ENCODE results near the gene RAB9B. TPM values are rescaled to one million over a fixed set of nuclear protein-coding genes. Genes with fewer than 3 reads are reported as not detected.

RAB9B gene
- polyA plus RNA-seq, 1 donor (not counting 4 experiments of a cell fraction or from before 2014, with no cell fraction given): 0.28 TPM

DNA sequence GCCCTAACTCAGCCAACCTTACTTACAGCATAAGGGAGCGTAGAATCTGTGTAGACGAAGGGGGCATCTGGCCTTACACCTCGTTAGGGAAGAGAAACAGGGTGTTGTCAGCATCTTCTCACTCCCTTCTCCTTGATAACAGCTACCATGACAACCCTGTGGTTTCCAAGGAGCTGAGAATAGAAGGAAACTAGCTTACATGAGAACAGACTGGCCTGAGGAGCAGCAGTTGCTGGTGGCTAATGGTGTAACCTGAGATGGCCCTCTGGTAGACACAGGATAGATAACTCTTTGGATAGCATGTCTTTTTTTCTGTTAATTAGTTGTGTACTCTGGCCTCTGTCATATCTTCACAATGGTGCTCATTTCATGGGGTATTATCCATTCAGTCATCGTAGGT, 40.8 kb downstream of the RAB9B start:
- Histone ChIP-seq H3K9ac (ENCODE audit: control insufficient read depth, extremely low read depth, insufficient read depth, low read length) (no peak overlapping the region), H3K27me3 (ENCODE audit: control insufficient read depth, extremely low read depth, insufficient read depth, low read length) (peaks cover under 1% of the 10 kb centered on the region), H3K9me1 (ENCODE audit: control insufficient read depth, extremely low read depth, insufficient read depth, low read length) (no peaks in the 10 kb centered on the region), H3K9me3 (ENCODE audit: control insufficient read depth, low read depth, low read length) (no peaks in the 10 kb centered on the region), H3K79me2 (ENCODE audit: control insufficient read depth, insufficient read depth, low read length) (no peaks in the 10 kb centered on the region), H3K36me3 (ENCODE audit: control insufficient read depth in 2 of 2, extremely low read depth in 1 of 2, insufficient read depth in 2 of 2, low read length in 2 of 2) (no peaks in the 10 kb centered on the region), H3K4me3 (ENCODE audit: control insufficient read depth in 2 of 3, extremely low read depth in 1 of 3, insufficient read depth in 2 of 3, low read depth in 1 of 3, low read length in 3 of 3) (no peak overlapping the region), H3K4me1 (ENCODE audit: control insufficient read depth, extremely low read depth, insufficient read depth, low read length) (peaks cover 16% of the 10 kb centered on the region), H3K27ac (ENCODE audit: control insufficient read depth, insufficient read depth, low read length) (no peak overlapping the region), H2AFZ (ENCODE audit: control insufficient read depth, low read length) (no peak overlapping the region), H3K4me2 (ENCODE audit: control insufficient read depth, extremely low read depth, insufficient read depth, low read depth, low read length) (no peak overlapping the region), H4K20me1 (ENCODE audit: control insufficient read depth, extremely low read depth, insufficient read depth, low read length) (no peaks in the 10 kb centered on the region)
- DNase-seq (ENCODE audit: low read depth, low spot score) (no peak), FAIRE-seq (no peak)
- dilution Hi-C loops (cut with MboI; ENCODE audit: extremely low pct_ligation_motif_present, low sequenced_read_pairs): no loop called here
- TF ChIP-seq, protein P1, sequence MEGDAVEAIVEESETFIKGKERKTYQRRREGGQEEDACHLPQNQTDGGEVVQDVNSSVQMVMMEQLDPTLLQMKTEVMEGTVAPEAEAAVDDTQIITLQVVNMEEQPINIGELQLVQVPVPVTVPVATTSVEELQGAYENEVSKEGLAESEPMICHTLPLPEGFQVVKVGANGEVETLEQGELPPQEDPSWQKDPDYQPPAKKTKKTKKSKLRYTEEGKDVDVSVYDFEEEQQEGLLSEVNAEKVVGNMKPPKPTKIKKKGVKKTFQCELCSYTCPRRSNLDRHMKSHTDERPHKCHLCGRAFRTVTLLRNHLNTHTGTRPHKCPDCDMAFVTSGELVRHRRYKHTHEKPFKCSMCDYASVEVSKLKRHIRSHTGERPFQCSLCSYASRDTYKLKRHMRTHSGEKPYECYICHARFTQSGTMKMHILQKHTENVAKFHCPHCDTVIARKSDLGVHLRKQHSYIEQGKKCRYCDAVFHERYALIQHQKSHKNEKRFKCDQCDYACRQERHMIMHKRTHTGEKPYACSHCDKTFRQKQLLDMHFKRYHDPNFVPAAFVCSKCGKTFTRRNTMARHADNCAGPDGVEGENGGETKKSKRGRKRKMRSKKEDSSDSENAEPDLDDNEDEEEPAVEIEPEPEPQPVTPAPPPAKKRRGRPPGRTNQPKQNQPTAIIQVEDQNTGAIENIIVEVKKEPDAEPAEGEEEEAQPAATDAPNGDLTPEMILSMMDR (optimal IDR thresholded peaks at IDR 0.05 in 1 of 3, IDR thresholded peaks at IDR 0.05 in 1 of 3, conservative IDR thresholded peaks at IDR 0.05 in 1 of 3; ENCODE audit: extremely low read depth in 1 of 3, insufficient read depth in 2 of 3, low read length in 3 of 3): no peak
- no peak for TF ChIP-seq EZH2 (IDR thresholded peaks at IDR 0.05; ENCODE audit: low read length)

DNA sequence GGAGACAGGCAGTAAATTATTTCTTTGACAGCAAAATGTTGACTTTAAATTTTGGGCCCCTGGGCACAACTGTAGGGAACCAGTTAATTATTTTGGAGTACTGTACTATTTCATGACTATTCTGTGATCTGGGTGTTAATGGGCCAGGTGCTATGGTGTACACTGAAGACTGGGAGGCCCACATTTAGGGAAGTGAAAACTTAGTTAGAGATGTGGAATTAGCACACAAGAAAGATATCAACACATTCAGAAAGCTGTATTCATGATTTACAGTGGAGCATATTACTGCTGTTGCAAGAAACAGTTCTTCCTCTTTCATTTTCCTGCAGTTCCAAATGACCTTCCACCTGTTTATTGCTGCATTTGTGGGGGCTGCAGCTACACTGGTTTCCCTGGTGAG, 43.1 kb downstream of the RAB9B start:
- Histone ChIP-seq H4K20me1 (ENCODE audit: control insufficient read depth, extremely low read depth, insufficient read depth, low read length) (no peaks in the 10 kb centered on the region), H3K4me1 (ENCODE audit: control insufficient read depth, extremely low read depth, insufficient read depth, low read length) (peaks cover 16% of the 10 kb centered on the region), H3K9me1 (ENCODE audit: control insufficient read depth, extremely low read depth, insufficient read depth, low read length) (no peaks in the 10 kb centered on the region), H3K4me3 (ENCODE audit: control insufficient read depth in 2 of 3, extremely low read depth in 1 of 3, insufficient read depth in 2 of 3, low read depth in 1 of 3, low read length in 3 of 3) (no peak overlapping the region), H3K27me3 (ENCODE audit: control insufficient read depth, extremely low read depth, insufficient read depth, low read length) (peaks cover 12% of the 10 kb centered on the region), H3K9me3 (ENCODE audit: control insufficient read depth, low read depth, low read length) (no peaks in the 10 kb centered on the region), H3K36me3 (ENCODE audit: control insufficient read depth in 2 of 2, extremely low read depth in 1 of 2, insufficient read depth in 2 of 2, low read length in 2 of 2) (no peaks in the 10 kb centered on the region), H2AFZ (ENCODE audit: control insufficient read depth, low read length) (no peak overlapping the region), H3K27ac (ENCODE audit: control insufficient read depth, insufficient read depth, low read length) (no peak overlapping the region), H3K79me2 (ENCODE audit: control insufficient read depth, insufficient read depth, low read length) (no peaks in the 10 kb centered on the region), H3K9ac (ENCODE audit: control insufficient read depth, extremely low read depth, insufficient read depth, low read length) (no peak overlapping the region), H3K4me2 (ENCODE audit: control insufficient read depth, extremely low read depth, insufficient read depth, low read depth, low read length) (no peak overlapping the region)
- no peak for FAIRE-seq
- DNase-seq (ENCODE audit: low read depth, low spot score): no peak
- dilution Hi-C loops (cut with MboI; ENCODE audit: extremely low pct_ligation_motif_present, low sequenced_read_pairs): no loop called here
- TF ChIP-seq, protein P1 (optimal IDR thresholded peaks at IDR 0.05 in 1 of 3, IDR thresholded peaks at IDR 0.05 in 1 of 3, conservative IDR thresholded peaks at IDR 0.05 in 1 of 3; ENCODE audit: extremely low read depth in 1 of 3, insufficient read depth in 2 of 3, low read length in 3 of 3): no peak
- no peak for TF ChIP-seq EZH2 (IDR thresholded peaks at IDR 0.05; ENCODE audit: low read length)
